GM12878 (cell line): ENCODE measurements around the gene NAP1L4.

ENCODE experiments used
- EZH2 ChIP-seq: IDR thresholded peaks from 2 replicates; pipeline ENCODE4 v1.6.1; 2012; ENCODE audit warnings: low read depth, mild to moderate bottlenecking, control low read depth, inconsistent platforms, low read length, borderline replicate concordance; ENCODE audit not compliant: control insufficient read depth
- NBN ChIP-seq: fragments of 450-650 bp; IDR thresholded peaks from 2 replicates; pipeline ENCODE4 v1.6.1; 2016
- POLR2A ChIP-seq: IDR thresholded peaks from 2 replicates; pipeline ENCODE4 v1.6.1; 2011; ENCODE audit warnings: low read depth, mild to moderate bottlenecking, low read length
- RAD21 ChIP-seq: IDR thresholded peaks from 2 replicates; pipeline ENCODE4 v1.6.1; 2011; ENCODE audit warnings: mild to moderate bottlenecking, low read depth, low read length, moderate library complexity; ENCODE audit not compliant: insufficient read depth
- REST ChIP-seq: IDR thresholded peaks from 2 replicates; pipeline ENCODE4 v1.6.1; 2012; ENCODE audit warnings: mild to moderate bottlenecking, low read depth, low read length
- SP1 ChIP-seq: IDR thresholded peaks from one replicate; pipeline ENCODE4 v1.6.1; 2011; ENCODE audit warnings: low read depth, low read length
- ZZZ3 ChIP-seq: IDR thresholded peaks from 2 replicates; pipeline ENCODE4 v1.6.1; 2011; ENCODE audit warnings: low read depth; ENCODE audit not compliant: control insufficient read depth, insufficient read length
- TF ChIP-seq, protein P1 (sequence below), 3 experiments: IDR thresholded peaks in 2 of 3; conservative IDR thresholded peaks in 1 of 3; 2 replicates each; pipeline ENCODE4 v1.5.1; 2011; ENCODE audit warnings: low read depth in 3 of 3, low read length in 3 of 3, mild to moderate bottlenecking in 3 of 3, control low read depth in 2 of 3, moderate library complexity in 2 of 3, inconsistent platforms in 1 of 3, mixed read lengths in 1 of 3; ENCODE audit not compliant: control insufficient read depth in 2 of 3, insufficient read depth in 1 of 3; ENCODE audit errors: extremely low read depth in 1 of 3

DNA sequence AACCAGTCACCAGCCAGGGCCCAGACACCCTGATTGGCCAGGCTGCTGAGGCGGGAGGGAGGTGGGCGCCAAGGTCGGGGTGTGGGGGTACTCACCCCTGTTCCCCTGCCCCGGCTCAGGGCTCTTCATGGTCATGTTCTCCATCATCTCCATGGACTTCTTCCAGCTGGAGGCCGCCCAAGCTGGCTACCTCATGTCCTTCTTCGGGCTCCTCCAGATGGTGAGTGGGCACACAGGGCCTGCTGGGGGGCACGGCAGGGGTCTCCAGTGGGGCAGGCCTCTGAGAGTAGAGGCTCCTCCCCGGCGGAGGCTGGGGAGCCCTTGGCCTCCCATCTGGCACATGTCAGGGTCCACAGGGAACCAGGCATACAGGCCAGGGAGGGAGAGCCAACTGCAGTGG, 72.9 kb downstream of the NAP1L4 start:
- TF ChIP-seq RAD21 (no peak), SP1 (no peak), EZH2 (no peak), POLR2A (no peak), NBN (no peak), ZZZ3 (no peak), REST (no peak)
- TF ChIP-seq, protein P1, sequence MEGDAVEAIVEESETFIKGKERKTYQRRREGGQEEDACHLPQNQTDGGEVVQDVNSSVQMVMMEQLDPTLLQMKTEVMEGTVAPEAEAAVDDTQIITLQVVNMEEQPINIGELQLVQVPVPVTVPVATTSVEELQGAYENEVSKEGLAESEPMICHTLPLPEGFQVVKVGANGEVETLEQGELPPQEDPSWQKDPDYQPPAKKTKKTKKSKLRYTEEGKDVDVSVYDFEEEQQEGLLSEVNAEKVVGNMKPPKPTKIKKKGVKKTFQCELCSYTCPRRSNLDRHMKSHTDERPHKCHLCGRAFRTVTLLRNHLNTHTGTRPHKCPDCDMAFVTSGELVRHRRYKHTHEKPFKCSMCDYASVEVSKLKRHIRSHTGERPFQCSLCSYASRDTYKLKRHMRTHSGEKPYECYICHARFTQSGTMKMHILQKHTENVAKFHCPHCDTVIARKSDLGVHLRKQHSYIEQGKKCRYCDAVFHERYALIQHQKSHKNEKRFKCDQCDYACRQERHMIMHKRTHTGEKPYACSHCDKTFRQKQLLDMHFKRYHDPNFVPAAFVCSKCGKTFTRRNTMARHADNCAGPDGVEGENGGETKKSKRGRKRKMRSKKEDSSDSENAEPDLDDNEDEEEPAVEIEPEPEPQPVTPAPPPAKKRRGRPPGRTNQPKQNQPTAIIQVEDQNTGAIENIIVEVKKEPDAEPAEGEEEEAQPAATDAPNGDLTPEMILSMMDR (IDR thresholded peaks at IDR 0.05 in 2 of 3, conservative IDR thresholded peaks at IDR 0.05 in 1 of 3; ENCODE audit: control insufficient read depth in 2 of 3, extremely low read depth in 1 of 3, insufficient read depth in 1 of 3, low read depth in 3 of 3, low read length in 3 of 3) = no peak
